Transverse colon (tissue), 3 donors: Measurements from ENCODE around the gene GRK6.

Experiments used
- EP300 ChIP-seq: sonication (generic); formaldehyde crosslinking; IDR thresholded peaks from one replicate; pipeline ENCODE4 v1.6.1; 2017; ENCODE audit warnings: antibody characterized with exemption, low read depth
- TF ChIP-seq, protein P1 (sequence below), 5 experiments: fragments of 200-600 bp in 3 of 5; fragments of 450-650 bp in 2 of 5; sonication (generic) in 3 of 5; IDR thresholded peaks; 1 replicate in 2 of 5; 2 replicates in 3 of 5; pipeline ENCODE4 v1.5.1; 2016 to 2017; ENCODE audit warnings: antibody characterized with exemption in 5 of 5, inconsistent platforms in 3 of 5, mild to moderate bottlenecking in 2 of 5, moderate library complexity in 1 of 5

DNA sequence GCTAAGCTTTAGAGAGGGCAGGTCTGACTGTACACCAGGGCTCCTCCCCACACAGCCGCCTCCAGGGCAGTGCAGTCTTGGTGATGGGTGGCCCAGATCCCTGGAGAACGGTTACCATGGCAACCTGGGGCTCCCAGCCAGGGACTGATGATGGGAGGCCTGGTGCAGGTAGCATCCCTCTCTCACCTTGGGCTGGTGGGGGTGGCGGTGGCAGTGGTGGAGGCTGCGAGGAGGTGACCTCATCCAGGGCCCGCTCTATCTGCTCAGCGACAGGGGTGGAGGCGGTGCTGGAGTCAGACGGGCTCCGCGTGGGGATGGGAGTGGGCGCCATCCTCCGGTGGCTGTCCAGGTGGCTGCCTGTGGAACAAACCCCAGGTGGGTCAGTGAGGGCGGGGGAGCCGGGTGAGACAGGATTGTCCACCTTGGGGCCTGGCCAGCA lies 32.5 kb downstream of the GRK6 start:
- TF ChIP-seq EP300 = no peak
- TF ChIP-seq, protein P1, sequence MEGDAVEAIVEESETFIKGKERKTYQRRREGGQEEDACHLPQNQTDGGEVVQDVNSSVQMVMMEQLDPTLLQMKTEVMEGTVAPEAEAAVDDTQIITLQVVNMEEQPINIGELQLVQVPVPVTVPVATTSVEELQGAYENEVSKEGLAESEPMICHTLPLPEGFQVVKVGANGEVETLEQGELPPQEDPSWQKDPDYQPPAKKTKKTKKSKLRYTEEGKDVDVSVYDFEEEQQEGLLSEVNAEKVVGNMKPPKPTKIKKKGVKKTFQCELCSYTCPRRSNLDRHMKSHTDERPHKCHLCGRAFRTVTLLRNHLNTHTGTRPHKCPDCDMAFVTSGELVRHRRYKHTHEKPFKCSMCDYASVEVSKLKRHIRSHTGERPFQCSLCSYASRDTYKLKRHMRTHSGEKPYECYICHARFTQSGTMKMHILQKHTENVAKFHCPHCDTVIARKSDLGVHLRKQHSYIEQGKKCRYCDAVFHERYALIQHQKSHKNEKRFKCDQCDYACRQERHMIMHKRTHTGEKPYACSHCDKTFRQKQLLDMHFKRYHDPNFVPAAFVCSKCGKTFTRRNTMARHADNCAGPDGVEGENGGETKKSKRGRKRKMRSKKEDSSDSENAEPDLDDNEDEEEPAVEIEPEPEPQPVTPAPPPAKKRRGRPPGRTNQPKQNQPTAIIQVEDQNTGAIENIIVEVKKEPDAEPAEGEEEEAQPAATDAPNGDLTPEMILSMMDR (IDR thresholded peaks at IDR 0.05) = no peak
